Measurements from ENCODE around the gene VPS4B. TPM values are rescaled to one million over a fixed set of nuclear protein-coding genes. Genes with fewer than 3 reads are reported as not detected.

VPS4B gene
- total and polyA plus RNA-seq, 2 donors (not counting 1 experiment from before 2014, with no cell fraction given): 14.5 to 93.9 TPM

DNA sequence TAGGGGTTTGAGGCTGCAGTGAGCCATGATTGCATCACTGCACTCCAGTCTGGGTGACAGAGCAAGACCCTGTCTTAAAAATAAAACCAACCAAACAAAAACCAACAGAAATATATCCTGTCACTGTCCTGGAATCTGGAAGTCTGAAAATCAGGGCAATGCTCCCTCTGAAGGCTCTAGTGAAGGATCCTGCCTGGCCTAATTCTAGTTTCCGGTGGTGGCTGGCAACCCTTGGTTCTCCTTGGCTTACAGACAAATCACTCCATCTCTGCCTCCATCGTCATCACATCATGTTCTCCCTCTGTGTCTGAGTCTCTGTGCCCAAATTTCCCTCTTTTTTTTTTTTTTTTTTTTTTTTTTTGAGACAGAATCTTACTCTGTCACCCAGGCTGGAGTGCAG is 15.9 kb upstream of the VPS4B start:
- no peaks in the 10 kb centered on the region for H4K20me1 ChIP-seq (ENCODE audit: control insufficient read depth, insufficient read depth, low read length, poor library complexity, severe bottlenecking)
- no peak overlapping the region for H3K27ac ChIP-seq (ENCODE audit: low read length in 2 of 2)
- ChIA-PET POLR2A (no interaction called here), CTCF (interaction anchor here (0.7 to 9.4 kb wide), 22 partner anchors 8 to 852 kb away, joined by 3 to 170 read pairs (median 6); partner anchors contain the start of genes PHLPP1 and VPS4B)
- Mint-ChIP-seq H3K4me1 (no peaks in the 10 kb centered on the region), H3K27ac (no peak overlapping the region), H3K4me3 (no peak overlapping the region), H3K9me3 (ENCODE audit: insufficient read depth) (no peaks in the 10 kb centered on the region), H3K27me3 (peaks cover 17% of the 10 kb centered on the region)
- 100% methylated on average over 1 of the region's 2 CpGs for WGBS (ENCODE audit: insufficient coverage)
- no peaks in the 10 kb centered on the region for H3K4me1 ChIP-seq (ENCODE audit: control insufficient read depth in 2 of 2, insufficient read depth in 2 of 2, low read length in 2 of 2)
- H3K4me2 ChIP-seq (replicated peaks; ENCODE audit: low read depth, low read length, poor library complexity, severe bottlenecking): no peak overlapping the region
- no peak for DNase-seq
- H2AFZ ChIP-seq (ENCODE audit: insufficient read depth, low read depth, low read length, poor library complexity, severe bottlenecking): no peak overlapping the region
- no peak for ATAC-seq (ENCODE audit: low read depth)
- H3K36me3 ChIP-seq (replicated peaks in 1 of 2; ENCODE audit: control extremely low read depth in 1 of 2, control insufficient read depth in 1 of 2, extremely low read depth in 1 of 2, insufficient read depth in 2 of 2, low read length in 1 of 2): no peaks in the 10 kb centered on the region
- intact Hi-C loops (cut with micrococcal nuclease): loop anchor here (2.0 kb wide), 1 partner anchor 15 kb away; the partner anchor contains the start of gene VPS4B
- H3K79me2 ChIP-seq (ENCODE audit: control insufficient read depth, insufficient read depth, low read length): no peaks in the 10 kb centered on the region
- no peak overlapping the region for H3K4me3 ChIP-seq (ENCODE audit: control extremely low read depth in 1 of 5, extremely low read depth in 1 of 5, insufficient read depth in 1 of 5, low read depth in 2 of 5, low read length in 4 of 5)
- H3K9ac ChIP-seq (ENCODE audit: low read length): no peak overlapping the region
- TF ChIP-seq EZH2 (IDR thresholded peaks at IDR 0.05; ENCODE audit: borderline replicate concordance, insufficient read depth, low read depth, low read length, poor library complexity, severe bottlenecking): no peak
- no peak for TF ChIP-seq CTCF (IDR thresholded peaks at IDR 0.05)
- no peaks in the 10 kb centered on the region for H3K27me3 ChIP-seq (replicated peaks in 1 of 4; ENCODE audit: control extremely low read depth in 1 of 4, control insufficient read depth in 3 of 4, insufficient read depth in 4 of 4, low read length in 3 of 4)
- H3K9me3 ChIP-seq (ENCODE audit: control extremely low read depth in 1 of 3, control insufficient read depth in 2 of 3, insufficient read depth in 1 of 3, low read length in 2 of 3): no peaks in the 10 kb centered on the region

DNA sequence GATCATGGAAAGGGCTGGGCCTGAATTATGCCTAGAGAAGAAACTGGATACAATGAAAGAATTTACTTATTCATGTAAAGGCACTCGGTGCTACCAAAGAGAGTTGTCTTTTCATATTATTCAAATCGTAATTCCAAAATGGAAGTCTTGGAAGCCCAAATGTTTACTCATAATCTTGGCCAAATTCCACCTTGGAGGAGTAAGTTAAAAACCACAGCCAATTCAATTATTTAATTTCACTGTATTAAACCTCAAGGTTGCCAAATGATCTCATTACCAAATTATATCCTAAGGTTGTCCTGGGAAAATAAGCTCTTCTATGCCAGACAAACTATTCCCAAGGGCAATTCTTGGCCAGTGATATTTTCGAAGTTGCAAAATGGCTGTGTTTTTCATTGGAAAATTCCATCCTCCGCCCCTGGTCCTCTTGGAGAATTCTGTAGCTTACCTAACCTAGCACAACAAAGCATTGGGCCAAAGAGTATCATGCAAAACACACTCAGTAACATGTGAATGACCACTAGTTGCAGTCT is 11.1 kb upstream of the VPS4B start:
- Histone ChIP-seq H3K4me3 (ENCODE audit: control extremely low read depth in 1 of 5, extremely low read depth in 1 of 5, insufficient read depth in 1 of 5, low read depth in 2 of 5, low read length in 4 of 5) (no peak overlapping the region), H2AFZ (ENCODE audit: insufficient read depth, low read depth, low read length, poor library complexity, severe bottlenecking) (no peak overlapping the region), H3K9me3 (ENCODE audit: control extremely low read depth in 1 of 3, control insufficient read depth in 2 of 3, insufficient read depth in 1 of 3, low read length in 2 of 3) (no peaks in the 10 kb centered on the region), H3K9ac (ENCODE audit: low read length) (no peak overlapping the region), H3K36me3 (replicated peaks in 1 of 2; ENCODE audit: control extremely low read depth in 1 of 2, control insufficient read depth in 1 of 2, extremely low read depth in 1 of 2, insufficient read depth in 2 of 2, low read length in 1 of 2) (no peaks in the 10 kb centered on the region), H3K79me2 (ENCODE audit: control insufficient read depth, insufficient read depth, low read length) (no peaks in the 10 kb centered on the region), H3K27me3 (replicated peaks in 1 of 4; ENCODE audit: control extremely low read depth in 1 of 4, control insufficient read depth in 3 of 4, insufficient read depth in 4 of 4, low read length in 3 of 4) (no peaks in the 10 kb centered on the region), H3K4me1 (ENCODE audit: control insufficient read depth in 2 of 2, insufficient read depth in 2 of 2, low read length in 2 of 2) (no peaks in the 10 kb centered on the region), H3K4me2 (replicated peaks; ENCODE audit: low read depth, low read length, poor library complexity, severe bottlenecking) (no peak overlapping the region), H3K27ac (ENCODE audit: low read length in 2 of 2) (no peak overlapping the region), H4K20me1 (ENCODE audit: control insufficient read depth, insufficient read depth, low read length, poor library complexity, severe bottlenecking) (no peaks in the 10 kb centered on the region)
- WGBS (ENCODE audit: insufficient coverage): no CpG with 5 or more reads among the region's 4 CpGs
- peaks cover 35% of the 10 kb centered on the region for H3K27me3 Mint-ChIP-seq
- ChIA-PET CTCF (no interaction called here), POLR2A (no interaction called here)
- no peak for DNase-seq
- ATAC-seq (ENCODE audit: low read depth): no peak
- H3K9me3 Mint-ChIP-seq (ENCODE audit: insufficient read depth): no peaks in the 10 kb centered on the region
- TF ChIP-seq CTCF (IDR thresholded peaks at IDR 0.05) (no peak), EZH2 (IDR thresholded peaks at IDR 0.05; ENCODE audit: borderline replicate concordance, insufficient read depth, low read depth, low read length, poor library complexity, severe bottlenecking) (no peak)
- H3K4me1 Mint-ChIP-seq: no peaks in the 10 kb centered on the region
- intact Hi-C loops (cut with micrococcal nuclease): no loop called here
- H3K4me3 Mint-ChIP-seq: no peak overlapping the region
- H3K27ac Mint-ChIP-seq: no peak overlapping the region
